H1 (cell line): ENCODE data around the gene HIPK2. TPM values are rescaled to one million over a fixed set of nuclear protein-coding genes. Genes with fewer than 3 reads are reported as not detected.

Source experiments
- CTCF ChIA-PET: fragments of 300-600 bp; sonication (Branson Sonifier 250); formaldehyde crosslinking; loops from one replicate; lab custom pipeline; 2021; ENCODE audit not compliant: partially characterized antibody; lab: Charles Lee
- POLR2A ChIA-PET: fragments of 300-600 bp; sonication (Branson Sonifier 250); formaldehyde crosslinking; loops from one replicate; lab custom pipeline; 2021; ENCODE audit warnings: inconsistent platforms; ENCODE audit not compliant: partially characterized antibody; lab: Charles Lee
- DNase-seq, 2 experiments: peaks; one replicate each; pipeline versions ENCODE4 v3.0.0 to v3.0.0-alpha.2; 2010 to 2022; ENCODE audit warnings: low spot score in 2 of 2, low read depth in 1 of 2, mixed read lengths in 1 of 2
- FAIRE-seq: peaks from 2 replicates; lab custom pipeline; 2011; peaks lifted over from hg19 to GRCh38; lab: Jason Lieb, UNC
- H2AFZ ChIP-seq: 2 replicates; pipeline ENCODE4 v1.8.1; 2012; ENCODE audit warnings: low read length, inconsistent platforms
- H2AK5ac ChIP-seq: 2 replicates; pipeline ENCODE4 v1.6.1; 2013; ENCODE audit warnings: low read depth, low read length
- H2BK120ac ChIP-seq: replicated peaks from 2 replicates; pipeline ENCODE3; 2013; ENCODE audit warnings: low read depth, low read length, inconsistent platforms
- H2BK12ac ChIP-seq: 2 replicates; pipeline ENCODE4 v1.6.1; 2013; ENCODE audit warnings: low read depth, low read length
- H2BK15ac ChIP-seq: 2 replicates; pipeline ENCODE4 v1.6.1; 2013; ENCODE audit warnings: low read length
- H2BK20ac ChIP-seq: 2 replicates; pipeline ENCODE4 v1.6.1; 2013; ENCODE audit warnings: low read length
- H2BK5ac ChIP-seq: 2 replicates; pipeline ENCODE4 v1.6.1; 2013; ENCODE audit warnings: low read depth, low read length
- H3K14ac ChIP-seq: 2 replicates; pipeline ENCODE4 v1.6.1; 2013; ENCODE audit warnings: inconsistent platforms; ENCODE audit not compliant: insufficient read length
- H3K18ac ChIP-seq: 2 replicates; pipeline ENCODE4 v1.6.1; 2013; ENCODE audit warnings: low read length; ENCODE audit errors: extremely low read depth
- H3K23ac ChIP-seq: 2 replicates; pipeline ENCODE4 v1.6.1; 2013; ENCODE audit warnings: inconsistent platforms; ENCODE audit not compliant: insufficient read length
- H3K23me2 ChIP-seq: 2 replicates; pipeline ENCODE4 v1.6.1; 2013; ENCODE audit warnings: low read depth, low read length
- H3K27ac ChIP-seq: 2 replicates; pipeline ENCODE4 v1.6.1; 2011; ENCODE audit warnings: low read depth, low read length, inconsistent platforms
- H3K27me3 ChIP-seq, 4 experiments: replicated peaks in 1 of 4; 1 replicate in 1 of 4; 2 replicates in 3 of 4; pipeline versions ENCODE4 v1.6.1 to v1.8.1; 2011 to 2013; ENCODE audit warnings: low read length in 3 of 4, mild to moderate bottlenecking in 3 of 4, inconsistent platforms in 2 of 4, mixed read lengths in 2 of 4, moderate library complexity in 1 of 4; ENCODE audit not compliant: control insufficient read depth in 3 of 4, insufficient read depth in 3 of 4; ENCODE audit errors: extremely low read depth in 1 of 4
- H3K36me3 ChIP-seq, 4 experiments: 2 replicates each; pipeline versions ENCODE4 v1.6.1 to v1.8.1; 2011 to 2013; ENCODE audit warnings: mild to moderate bottlenecking in 4 of 4, low read length in 3 of 4, moderate library complexity in 2 of 4, control low read depth in 1 of 4, inconsistent platforms in 1 of 4; ENCODE audit not compliant: insufficient read depth in 4 of 4, control insufficient read depth in 2 of 4
- H3K4ac ChIP-seq: replicated peaks from 2 replicates; pipeline ENCODE3; 2013; ENCODE audit warnings: low read length, low read depth, mixed read lengths, inconsistent platforms; ENCODE audit not compliant: insufficient read length
- H3K4me1 ChIP-seq, 4 experiments: replicated peaks in 1 of 4; 1 replicate in 1 of 4; 2 replicates in 3 of 4; pipeline versions ENCODE4 v1.6.1 to v1.8.1; 2011 to 2013; ENCODE audit warnings: low read length in 3 of 4, inconsistent platforms in 2 of 4, mixed read lengths in 1 of 4; ENCODE audit not compliant: insufficient read depth in 4 of 4, control insufficient read depth in 3 of 4
- H3K4me2 ChIP-seq, 2 experiments: 2 replicates each; pipeline versions ENCODE4 v1.6.1 to v1.8.1; 2011 to 2013; ENCODE audit warnings: low read depth in 2 of 2, low read length in 2 of 2, control low read depth in 1 of 2, inconsistent platforms in 1 of 2, mild to moderate bottlenecking in 1 of 2; ENCODE audit not compliant: insufficient read depth in 1 of 2
- H3K4me3 ChIP-seq, 4 experiments: fragments of 200-600, 300-600 bp in 1 of 4; sonication (generic), shearing (Covaris generic), sonication (Bioruptor Twin) in 1 of 4; 2 replicates each; pipeline versions ENCODE4 v1.5.1 to v1.8.1; 2011 to 2016; ENCODE audit warnings: low read length in 4 of 4, low read depth in 3 of 4, control low read depth in 2 of 4, inconsistent platforms in 2 of 4, mild to moderate bottlenecking in 2 of 4, mixed read lengths in 1 of 4, moderate library complexity in 1 of 4; ENCODE audit not compliant: insufficient read depth in 2 of 4; ENCODE audit errors: extremely low read depth in 1 of 4
- H3K56ac ChIP-seq: replicated peaks from 2 replicates; pipeline ENCODE3; 2013; ENCODE audit warnings: low read depth, mild to moderate bottlenecking, mixed read lengths, low read length, inconsistent platforms; ENCODE audit not compliant: insufficient read length
- H3K79me1 ChIP-seq: 2 replicates; pipeline ENCODE4 v1.6.1; 2013; ENCODE audit warnings: low read depth, low read length, control low read depth
- H3K79me2 ChIP-seq, 2 experiments: 2 replicates each; pipeline versions ENCODE4 v1.6.1 to v1.8.1; 2012 to 2013; ENCODE audit warnings: low read length in 2 of 2, mild to moderate bottlenecking in 2 of 2, inconsistent platforms in 1 of 2; ENCODE audit not compliant: insufficient read depth in 2 of 2, control insufficient read depth in 1 of 2
- H3K9ac ChIP-seq, 4 experiments: replicated peaks in 1 of 4; 1 replicate in 1 of 4; 2 replicates in 3 of 4; pipeline versions ENCODE4 v1.6.1 to v1.8.1; 2011 to 2013; ENCODE audit warnings: low read depth in 3 of 4, low read length in 3 of 4, control low read depth in 2 of 4, mild to moderate bottlenecking in 2 of 4, moderate library complexity in 2 of 4, inconsistent platforms in 1 of 4; ENCODE audit errors: extremely low read depth in 1 of 4
- H3K9me3 ChIP-seq, 2 experiments: 2 replicates each; pipeline versions ENCODE4 v1.6.1 to v1.8.1; 2012 to 2013; ENCODE audit warnings: mild to moderate bottlenecking in 2 of 2, moderate library complexity in 2 of 2, control low read depth in 1 of 2, inconsistent platforms in 1 of 2, low read depth in 1 of 2, low read length in 1 of 2, mixed read lengths in 1 of 2; ENCODE audit not compliant: insufficient read depth in 2 of 2
- H4K20me1 ChIP-seq, 2 experiments: replicated peaks in 1 of 2; 2 replicates each; pipeline versions ENCODE3 to v1.8.1; 2011 to 2013; ENCODE audit warnings: inconsistent platforms in 2 of 2, low read length in 2 of 2, mild to moderate bottlenecking in 1 of 2; ENCODE audit not compliant: insufficient read depth in 2 of 2, control insufficient read depth in 1 of 2
- H4K5ac ChIP-seq: 2 replicates; pipeline ENCODE4 v1.6.1; 2013; ENCODE audit warnings: low read length, low read depth, mixed read lengths, inconsistent platforms; ENCODE audit not compliant: insufficient read length
- H4K8ac ChIP-seq: 2 replicates; pipeline ENCODE4 v1.8.0; 2013; ENCODE audit warnings: mild to moderate bottlenecking, moderate library complexity, low read length, inconsistent platforms; ENCODE audit not compliant: insufficient read depth; ENCODE audit errors: extremely low read depth
- H4K91ac ChIP-seq: replicated peaks from 2 replicates; pipeline ENCODE3; 2013; ENCODE audit warnings: low read length, mixed read lengths, inconsistent platforms; ENCODE audit not compliant: insufficient read length
- ASH2L ChIP-seq: fragments of 200-600, 300-600 bp; sonication (generic); IDR thresholded peaks from one replicate; pipeline ENCODE4 v1.7.1; 2017; ENCODE audit warnings: low read length
- CEBPB ChIP-seq: IDR thresholded peaks from 2 replicates; pipeline ENCODE4 v1.6.1; 2012; ENCODE audit warnings: low read depth, low read length
- NANOG ChIP-seq: IDR thresholded peaks from 2 replicates; pipeline ENCODE4 v1.6.1; 2011; ENCODE audit warnings: low read length, low read depth, mild to moderate bottlenecking, inconsistent platforms; ENCODE audit not compliant: insufficient read depth, poor library complexity, severe bottlenecking
- PHF8 ChIP-seq: fragments of 200-600 bp; sonication (generic); conservative IDR thresholded peaks from 2 replicates; pipeline ENCODE4 v1.7.1; 2012; ENCODE audit warnings: low read depth, mild to moderate bottlenecking, inconsistent platforms, low read length, moderate library complexity
- SIX5 ChIP-seq: IDR thresholded peaks from 2 replicates; pipeline ENCODE4 v1.6.1; 2011; ENCODE audit warnings: mild to moderate bottlenecking, low read depth, low read length
- SRF ChIP-seq: IDR thresholded peaks from 2 replicates; pipeline ENCODE4 v1.6.1; 2011; ENCODE audit warnings: mild to moderate bottlenecking, low read depth, low read length, moderate library complexity
- WGBS, 2 experiments: shearing (Covaris generic) in 1 of 2; methylation state at CpG; one replicate each; pipeline versions ENCODE4 v1.1.6 to v1.1.7; 2013 to 2015; ENCODE audit warnings: low lambda C conversion rate in 2 of 2, mixed read lengths in 2 of 2, inconsistent platforms in 1 of 2, low coverage in 1 of 2, missing lambda C conversion rate in 1 of 2; ENCODE audit not compliant: insufficient replicate concordance in 2 of 2, insufficient coverage in 1 of 2, insufficient read length in 1 of 2; ENCODE audit errors: extremely low coverage in 1 of 2, missing lambda C conversion rate in 1 of 2; 5-methylcytosine and 5-hydroxymethylcytosine counted together
- polyA plus RNA-seq, 7 experiments: library from polyadenylated mRNA; depleted of rRNA in 3 of 7; stranded (reverse) in 5 of 7; unstranded in 2 of 7; fragments of >200 nt in 5 of 7; fragments of 200-250 nt in 2 of 7; gene quantifications; 1 replicate in 5 of 7; 2 replicates in 1 of 7; 4 replicates in 1 of 7; pipeline versions ENCODE4 v1.2.1 to v1.2.3, GENCODE V29; 2011 to 2013; ENCODE audit warnings: missing spikeins in 2 of 7, mixed read lengths in 2 of 7
- total RNA-seq: library from RNA; stranded (reverse); fragmentation: NEBNext Ultra II Directional; extraction: Animal tissue kit (Norgen Biotek cat#: 25700); gene quantifications from 2 replicates; pipeline ENCODE4 v1.2.1, GENCODE V29; 2021

The HIPK2 gene
- total and polyA plus RNA-seq, 2 of the 8 experiments (the other 6 are each of a cell fraction or from before 2014, with no cell fraction given): 8.3 to 24.3 TPM

GRCh38 chr7:139634087-139634486 is 143.7 kb downstream of the HIPK2 start:
- no peak overlapping the region for H2AFZ ChIP-seq
- H4K8ac ChIP-seq: no peak overlapping the region
- ChIA-PET CTCF (interaction anchor here (0.6 to 7.7 kb wide), 4 partner anchors 12 to 364 kb away, joined by 3 to 66 read pairs (median 4); no protein-coding TSS in a partner anchor), POLR2A (no interaction called here)
- no peak for TF ChIP-seq SIX5
- no peak for TF ChIP-seq NANOG
- TF ChIP-seq SRF: no peak
- no peak for TF ChIP-seq PHF8
- TF ChIP-seq CEBPB: no peak
- no peak for TF ChIP-seq ASH2L
- peaks cover 0 to 3% (median 0%) of the 10 kb centered on the region in 4 experiments; a peak in 3 of 7 replicates for H3K4me1 ChIP-seq
- FAIRE-seq (no peak), DNase-seq (no peak)
- H3K23ac ChIP-seq: no peak overlapping the region
- H3K79me1 ChIP-seq: no peaks in the 10 kb centered on the region
- H3K27me3 ChIP-seq: no peaks in the 10 kb centered on the region
- 0 out of 2 replicates have a peak overlapping the region, but pooled peaks have one; percentile 8 for H2BK15ac ChIP-seq
- no peak overlapping the region for H3K56ac ChIP-seq
- H3K4me3 ChIP-seq: no peak overlapping the region
- no peak overlapping the region for H3K27ac ChIP-seq
- no peak overlapping the region for H4K5ac ChIP-seq
- H3K23me2 ChIP-seq: no peaks in the 10 kb centered on the region
- H3K4me2 ChIP-seq: no peak overlapping the region
- H3K18ac ChIP-seq: no peak overlapping the region
- no peak overlapping the region for H2BK20ac ChIP-seq
- WGBS, 2 experiments: 78% methylated on average over 7 of the region's 7 CpGs; no CpG with 5 or more reads in 1 of the 2 experiments
- no peak overlapping the region for H2AK5ac ChIP-seq
- no peak overlapping the region for H2BK5ac ChIP-seq
- H4K91ac ChIP-seq: no peak overlapping the region
- H3K36me3 ChIP-seq: peaks cover 0 to 2% (median under 1%) of the 10 kb centered on the region in 4 experiments; a peak in 2 of 8 replicates
- H4K20me1 ChIP-seq: no peaks in the 10 kb centered on the region
- no peak overlapping the region for H3K4ac ChIP-seq
- no peak overlapping the region for H3K9ac ChIP-seq
- no peak overlapping the region for H3K14ac ChIP-seq
- H3K9me3 ChIP-seq: no peaks in the 10 kb centered on the region
- no peaks in the 10 kb centered on the region for H3K79me2 ChIP-seq
- no peak overlapping the region for H2BK12ac ChIP-seq
- no peak overlapping the region for H2BK120ac ChIP-seq
